Activated CD8-positive, alpha-beta T cell treated with anti-CD3 and anti-CD28 coated beads for 36 hours (primary cell): Measurements from ENCODE around the gene CREBRF. TPM values are rescaled to one million over a fixed set of nuclear protein-coding genes. Genes with fewer than 3 reads are reported as not detected.

Experiments used
- ATAC-seq: fragments of 200-7000 bp; cut with Tn5 transposase; one replicate; pipeline ENCODE4 v1.10.0; 2021; ENCODE audit warnings: mild to moderate bottlenecking, moderate library complexity
- CTCF ChIA-PET: fragments of 350-600 bp; sonication (Branson Sonifier 250); formaldehyde crosslinking; loops from one replicate; lab custom pipeline; 2021; ENCODE audit warnings: antibody characterized with exemption; lab: Charles Lee
- POLR2A ChIA-PET: fragments of 350-600 bp; sonication (Branson Sonifier 250); formaldehyde crosslinking; loops from one replicate; lab custom pipeline; 2021; ENCODE audit warnings: antibody characterized with exemption; lab: Charles Lee
- DNase-seq: peaks from one replicate; pipeline ENCODE4 v3.0.0-alpha.2; 2020
- H3K27ac Mint-ChIP-seq: one replicate; pipeline ENCODE4 v1.8.0; 2021; ENCODE audit warnings: mild to moderate bottlenecking, mixed read lengths
- H3K27me3 Mint-ChIP-seq: one replicate; pipeline ENCODE4 v1.8.0; 2021; ENCODE audit warnings: mixed read lengths
- H3K36me3 Mint-ChIP-seq: one replicate; pipeline ENCODE4 v1.8.0; 2021; ENCODE audit warnings: low read depth, mixed read lengths
- H3K4me1 Mint-ChIP-seq: one replicate; pipeline ENCODE4 v1.8.0; 2021; ENCODE audit warnings: low read depth, mixed read lengths
- H3K4me3 Mint-ChIP-seq: one replicate; pipeline ENCODE4 v1.8.0; 2021; ENCODE audit warnings: mild to moderate bottlenecking, moderate library complexity, mixed read lengths
- H3K9me3 Mint-ChIP-seq: one replicate; pipeline ENCODE4 v1.8.0; 2021; ENCODE audit warnings: mixed read lengths
- intact Hi-C: fragments of 100-400 bp; cut with micrococcal nuclease; formaldehyde crosslinking; loops from one replicate; pipeline ENCODE4 v1.10.0; 2022
- total RNA-seq, 2 experiments: library from RNA; stranded (reverse); gene quantifications; one replicate each; pipeline ENCODE4 v1.2.3, GENCODE V29; 2021
- TF ChIP-seq, protein P1 (sequence below): fragments of 200-600 bp; IDR thresholded peaks from one replicate; pipeline ENCODE4 v1.8.0; 2022; ENCODE audit warnings: antibody characterized with exemption, mild to moderate bottlenecking

Gene CREBRF
- total RNA-seq, 2 experiments from 2014 or later: 9.3 to 10.2 TPM

DNA sequence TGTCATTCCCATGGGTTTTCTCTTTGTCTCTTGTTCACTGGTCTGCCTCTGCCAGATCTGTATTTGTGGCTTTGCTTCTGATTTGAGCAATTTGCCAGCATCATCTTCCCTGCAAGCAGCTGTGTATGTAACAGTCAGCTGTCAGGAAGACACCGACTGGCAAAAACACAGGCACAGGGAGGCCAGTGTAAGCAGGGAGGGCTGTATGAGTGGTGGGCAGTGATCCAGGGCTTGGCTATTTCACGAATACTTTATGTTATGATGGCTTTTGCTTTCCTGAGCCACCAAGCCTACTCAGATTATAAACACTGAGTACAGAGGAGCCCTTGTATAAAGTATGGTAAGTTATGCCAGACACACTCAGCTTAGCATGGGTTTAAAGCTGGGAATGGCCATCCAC, 99.8 kb downstream of the CREBRF start:
- CTCF ChIA-PET: no interaction called here
- DNase-seq (no peak), ATAC-seq (no peak)
- no peaks in the 10 kb centered on the region for H3K4me1 Mint-ChIP-seq
- H3K9me3 Mint-ChIP-seq: no peaks in the 10 kb centered on the region
- TF ChIP-seq, protein P1, sequence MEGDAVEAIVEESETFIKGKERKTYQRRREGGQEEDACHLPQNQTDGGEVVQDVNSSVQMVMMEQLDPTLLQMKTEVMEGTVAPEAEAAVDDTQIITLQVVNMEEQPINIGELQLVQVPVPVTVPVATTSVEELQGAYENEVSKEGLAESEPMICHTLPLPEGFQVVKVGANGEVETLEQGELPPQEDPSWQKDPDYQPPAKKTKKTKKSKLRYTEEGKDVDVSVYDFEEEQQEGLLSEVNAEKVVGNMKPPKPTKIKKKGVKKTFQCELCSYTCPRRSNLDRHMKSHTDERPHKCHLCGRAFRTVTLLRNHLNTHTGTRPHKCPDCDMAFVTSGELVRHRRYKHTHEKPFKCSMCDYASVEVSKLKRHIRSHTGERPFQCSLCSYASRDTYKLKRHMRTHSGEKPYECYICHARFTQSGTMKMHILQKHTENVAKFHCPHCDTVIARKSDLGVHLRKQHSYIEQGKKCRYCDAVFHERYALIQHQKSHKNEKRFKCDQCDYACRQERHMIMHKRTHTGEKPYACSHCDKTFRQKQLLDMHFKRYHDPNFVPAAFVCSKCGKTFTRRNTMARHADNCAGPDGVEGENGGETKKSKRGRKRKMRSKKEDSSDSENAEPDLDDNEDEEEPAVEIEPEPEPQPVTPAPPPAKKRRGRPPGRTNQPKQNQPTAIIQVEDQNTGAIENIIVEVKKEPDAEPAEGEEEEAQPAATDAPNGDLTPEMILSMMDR: no peak
- H3K27me3 Mint-ChIP-seq: no peaks in the 10 kb centered on the region
- POLR2A ChIA-PET: interaction anchor here (0.9 kb wide), 1 partner anchor 98 kb away, joined by 3 read pairs; no protein-coding TSS in a partner anchor
- intact Hi-C loops: no loop called here
- H3K36me3 Mint-ChIP-seq: peaks cover 34% of the 10 kb centered on the region
- no peak overlapping the region for H3K4me3 Mint-ChIP-seq
- no peak overlapping the region for H3K27ac Mint-ChIP-seq

- Mint-ChIP-seq H3K27me3 (no peaks in the 10 kb centered on the region), H3K4me1 (no peaks in the 10 kb centered on the region), H3K9me3 (no peaks in the 10 kb centered on the region), H3K27ac (no peak overlapping the region), H3K36me3 (peaks cover 35% of the 10 kb centered on the region), H3K4me3 (no peak overlapping the region)
- POLR2A ChIA-PET: no interaction called here
- intact Hi-C loops: no loop called here
- TF ChIP-seq, protein P1: no peak
- DNase-seq (no peak), ATAC-seq (no peak)
- CTCF ChIA-PET: no interaction called here
These were observed 102.2 kb downstream of the CREBRF start for GRCh38 chr5:173158366-173158765.

DNA sequence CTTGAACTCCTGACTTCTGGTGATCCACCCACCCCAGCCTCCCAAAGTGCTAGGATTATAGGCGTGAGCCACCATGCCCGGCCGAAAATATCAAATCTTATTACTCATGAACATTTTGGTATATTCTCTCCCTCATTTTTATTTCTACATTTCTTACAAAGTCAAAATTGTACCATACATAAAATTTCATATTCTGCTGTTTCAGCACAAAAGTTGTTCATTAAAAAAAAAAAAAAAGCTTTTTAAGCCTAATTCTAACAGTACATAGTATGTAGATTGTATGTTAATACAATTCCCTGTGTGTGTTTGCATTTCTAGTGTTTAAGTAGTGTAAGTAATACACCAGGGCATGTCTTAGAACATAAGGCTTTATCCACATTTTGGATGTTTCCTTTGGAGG, 103.1 kb downstream of the CREBRF start:
- H3K4me1 Mint-ChIP-seq: no peaks in the 10 kb centered on the region
- ChIA-PET POLR2A (no interaction called here), CTCF (no interaction called here)
- DNase-seq (no peak), ATAC-seq (no peak)
- no peak overlapping the region for H3K4me3 Mint-ChIP-seq
- intact Hi-C loops: no loop called here
- TF ChIP-seq, protein P1: no peak
- H3K9me3 Mint-ChIP-seq: no peaks in the 10 kb centered on the region
- peaks cover 29% of the 10 kb centered on the region for H3K36me3 Mint-ChIP-seq
- H3K27ac Mint-ChIP-seq: no peak overlapping the region
- H3K27me3 Mint-ChIP-seq: no peaks in the 10 kb centered on the region

DNA sequence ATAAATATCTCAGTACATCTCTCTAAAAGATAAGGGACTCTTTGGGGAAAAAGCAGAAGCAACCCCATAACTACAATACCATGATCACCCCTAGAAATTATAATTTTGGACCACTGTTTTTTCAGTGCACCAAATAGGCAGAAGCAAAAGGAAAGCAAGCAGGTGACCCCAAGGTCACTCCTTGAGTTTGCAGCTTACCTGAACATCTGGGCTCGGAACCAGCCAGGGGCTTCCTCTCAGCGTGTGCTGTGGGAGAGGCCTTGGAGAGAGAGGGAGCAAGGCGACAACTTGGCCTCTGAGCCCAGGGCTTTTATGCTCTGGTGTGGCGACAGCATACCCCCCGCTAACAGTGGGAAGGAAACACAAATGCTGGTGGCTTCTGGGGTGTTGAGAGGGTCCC, 105.0 kb downstream of the CREBRF start:
- Mint-ChIP-seq H3K27me3 (no peaks in the 10 kb centered on the region), H3K36me3 (peaks cover 24% of the 10 kb centered on the region), H3K4me3 (no peak overlapping the region), H3K9me3 (no peaks in the 10 kb centered on the region), H3K27ac (no peak overlapping the region), H3K4me1 (no peaks in the 10 kb centered on the region)
- DNase-seq: no peak
- ChIA-PET CTCF (interaction anchor here (1.0 kb wide), 1 partner anchor 126 kb away, joined by 3 read pairs; no protein-coding TSS in a partner anchor), POLR2A (interaction anchor here (0.6 kb wide), 1 partner anchor 191 kb away, joined by 3 read pairs; no protein-coding TSS in a partner anchor)
- no peak for ATAC-seq
- TF ChIP-seq, protein P1: no peak
- intact Hi-C loops: no loop called here

GRCh38 chr5:173163219-173163618, 107.1 kb downstream of the CREBRF start:
- DNase-seq (no peak), ATAC-seq (no peak)
- Mint-ChIP-seq H3K36me3 (peaks cover 15% of the 10 kb centered on the region), H3K4me1 (no peaks in the 10 kb centered on the region), H3K4me3 (no peak overlapping the region), H3K27ac (no peak overlapping the region), H3K9me3 (no peaks in the 10 kb centered on the region), H3K27me3 (no peaks in the 10 kb centered on the region)
- TF ChIP-seq, protein P1: no peak
- POLR2A ChIA-PET: interaction anchor here (0.8 to 1.2 kb wide), 2 partner anchors 13 to 159 kb away, joined by 3 read pairs; no protein-coding TSS in a partner anchor
- intact Hi-C loops: no loop called here
- CTCF ChIA-PET: interaction anchor here (0.9 to 1.9 kb wide), 5 partner anchors 18 to 169 kb away, joined by 3 to 4 read pairs (median 4); no protein-coding TSS in a partner anchor
